Body of pancreas (tissue), 4 donors: ENCODE data around the gene ZDHHC3. TPM values are rescaled to one million over a fixed set of nuclear protein-coding genes. Genes with fewer than 3 reads are reported as not detected.

Experiments used
- ATAC-seq: fragments of 150-250 bp; one replicate; pipeline ENCODE4 v1.9.1; 2016
- DNase-seq, 4 donors: peaks; one replicate each; pipeline ENCODE4 v3.0.0-alpha.2; 2019
- H3K27ac ChIP-seq, 4 donors: fragments of 200-600 bp; sonication (generic); 1 replicate in 3 of 4; 2 replicates in 1 of 4; pipeline versions ENCODE4 v1.5.1 to v1.6.1; 2016 to 2019; ENCODE audit warnings: mild to moderate bottlenecking in 1 of 4, mixed read lengths in 1 of 4, moderate library complexity in 1 of 4
- H3K27me3 ChIP-seq, 2 donors: fragments of 200-600 bp; sonication (generic); one replicate each; pipeline ENCODE4 v1.6.0; 2016; ENCODE audit warnings: mild to moderate bottlenecking in 1 of 2
- H3K36me3 ChIP-seq, 2 donors: fragments of 200-600 bp; sonication (generic); replicated peaks in 1 of 2; 2 replicates each; pipeline ENCODE4 v1.5.1; 2016; ENCODE audit warnings: low read depth in 2 of 2; ENCODE audit not compliant: insufficient read depth in 1 of 2
- H3K4me1 ChIP-seq: fragments of 200-600 bp; sonication (generic); one replicate; pipeline ENCODE4 v1.6.0; 2016
- H3K4me3 ChIP-seq, 2 donors: fragments of 200-600 bp; sonication (generic); 1 replicate in 1 of 2; 2 replicates in 1 of 2; pipeline ENCODE4 v1.5.1; 2016 to 2019
- H3K9me3 ChIP-seq, 3 donors: fragments of 200-600 bp; sonication (generic); 1 replicate in 2 of 3; 2 replicates in 1 of 3; pipeline ENCODE4 v1.5.1; 2016
- CTCF ChIP-seq, 7 experiments: fragments of 450-650 bp in 4 of 7; fragments of 200-600 bp in 3 of 7; sonication (generic) in 3 of 7; IDR thresholded peaks; one replicate each; pipeline ENCODE4 v1.5.1; 2016 to 2019; ENCODE audit warnings: antibody characterized with exemption in 7 of 7
- POLR2A ChIP-seq, 3 donors: fragments of 450-650 bp; IDR thresholded peaks; one replicate each; pipeline ENCODE4 v1.6.1; 2016; ENCODE audit warnings: antibody characterized with exemption in 3 of 3, mild to moderate bottlenecking in 2 of 3
- WGBS, 2 donors: methylation state at CpG; one replicate each; pipeline ENCODE4 v1.1.5; 2017; 5-methylcytosine and 5-hydroxymethylcytosine counted together
- intact Hi-C: fragments of 100-400 bp; cut with DNase I; formaldehyde crosslinking; loops from one replicate; pipeline ENCODE4 v1.15.1; 2023
- total RNA-seq, 2 donors: library from RNA; depleted of rRNA; stranded (reverse); fragments of >200 nt; gene quantifications; one replicate each; pipeline ENCODE4 v1.1.0, GENCODE V29; 2016

ZDHHC3 gene
- total RNA-seq, 2 donors from 2014 or later = 32.2 to 32.3 TPM

- no peak overlapping the region for H3K4me3 ChIP-seq
- ATAC-seq (no peak), DNase-seq (no peak)
- H3K36me3 ChIP-seq = peaks cover 0 to 14% of the 10 kb centered on the region in 2 donors
- H3K4me1 ChIP-seq = peaks cover 11% of the 10 kb centered on the region
- intact Hi-C loops = no loop called here
- H3K27me3 ChIP-seq = no peaks in the 10 kb centered on the region
- no peak for TF ChIP-seq CTCF (IDR thresholded peaks at IDR 0.05)
- TF ChIP-seq POLR2A (IDR thresholded peaks at IDR 0.05) = no peak
- H3K27ac ChIP-seq = no peak overlapping the region
- no peaks in the 10 kb centered on the region for H3K9me3 ChIP-seq
Measured at GRCh38 chr3:45003406-45003805, 27.4 kb upstream of the ZDHHC3 start.

GRCh38 chr3:45002720-45003119, 26.7 kb upstream of the ZDHHC3 start:
- WGBS, 2 donors = 83 to 87% methylated on average over 3 of the region's 3 CpGs
- H3K27me3 ChIP-seq = no peaks in the 10 kb centered on the region
- DNase-seq = no peak
- H3K36me3 ChIP-seq = peaks cover 0 to 16% of the 10 kb centered on the region in 2 donors
- ATAC-seq = no peak
- H3K27ac ChIP-seq = no peak overlapping the region
- H3K4me3 ChIP-seq = no peak overlapping the region
- H3K9me3 ChIP-seq = no peaks in the 10 kb centered on the region
- peaks cover 11% of the 10 kb centered on the region for H3K4me1 ChIP-seq
- intact Hi-C loops = no loop called here
- no peak for TF ChIP-seq CTCF (IDR thresholded peaks at IDR 0.05)
- TF ChIP-seq POLR2A (IDR thresholded peaks at IDR 0.05) = no peak

GRCh38 chr3:45002139-45002660, 26.2 kb upstream of the ZDHHC3 start:
- TF ChIP-seq POLR2A (IDR thresholded peaks at IDR 0.05) (no peak), CTCF (IDR thresholded peaks at IDR 0.05) (no peak)
- Histone ChIP-seq H3K27ac (no peak overlapping the region), H3K36me3 (peaks cover 0 to 14% of the 10 kb centered on the region in 2 donors), H3K4me3 (no peak overlapping the region), H3K27me3 (no peaks in the 10 kb centered on the region), H3K4me1 (peaks cover 11% of the 10 kb centered on the region), H3K9me3 (no peaks in the 10 kb centered on the region)
- WGBS, 2 donors = 71 to 79% methylated on average over 2 of the region's 2 CpGs
- DNase-seq = no peak
- ATAC-seq = no peak
- intact Hi-C loops = no loop called here

GRCh38 chr3:45001738-45002137, 25.8 kb upstream of the ZDHHC3 start:
- no peak overlapping the region for H3K4me3 ChIP-seq
- no peak for ATAC-seq
- TF ChIP-seq POLR2A (IDR thresholded peaks at IDR 0.05) = no peak
- TF ChIP-seq CTCF (IDR thresholded peaks at IDR 0.05) = no peak
- no peak for DNase-seq
- intact Hi-C loops = no loop called here
- H3K36me3 ChIP-seq = peaks cover 0 to 13% of the 10 kb centered on the region in 2 donors
- H3K9me3 ChIP-seq = no peaks in the 10 kb centered on the region
- peaks cover 14% of the 10 kb centered on the region for H3K4me1 ChIP-seq
- no peak overlapping the region for H3K27ac ChIP-seq
- WGBS, 2 donors = 94 to 96% methylated on average over 3 of the region's 3 CpGs
- H3K27me3 ChIP-seq = no peaks in the 10 kb centered on the region

- DNase-seq (no peak), ATAC-seq (no peak)
- intact Hi-C loops = no loop called here
- Histone ChIP-seq H3K27me3 (no peaks in the 10 kb centered on the region), H3K36me3 (peaks cover 0 to 13% of the 10 kb centered on the region in 2 donors), H3K4me3 (no peak overlapping the region), H3K27ac (peak overlapping the region in 1 of 4 donors; percentile 16), H3K4me1 (peaks cover 20% of the 10 kb centered on the region), H3K9me3 (no peaks in the 10 kb centered on the region)
- TF ChIP-seq CTCF (IDR thresholded peaks at IDR 0.05) = no peak
- no peak for TF ChIP-seq POLR2A (IDR thresholded peaks at IDR 0.05)
- 88 to 89% methylated on average over 4 of the region's 4 CpGs for WGBS, 2 donors
Measured at GRCh38 chr3:45000823-45001222, 24.8 kb upstream of the ZDHHC3 start.
